WERI-Rb-1 (cell line): ENCODE results near the gene METTL25B.
"Not testable (repeated sequence)": the region's sequence is repeated elsewhere in the genome, so short reads cannot be mapped to it uniquely, and the experiment has no call there.

ENCODE experiments used
- DNase-seq: peaks from one replicate; pipeline ENCODE4 v3.0.0-alpha.2; 2020
- H3K27ac ChIP-seq: fragments of 250-450 bp; sonication (Bioruptor Pico); 2 replicates; pipeline ENCODE4 v1.5.1; 2020; ENCODE audit warnings: mild to moderate bottlenecking, moderate library complexity
- H3K27me3 ChIP-seq: fragments of 250-450 bp; sonication (Bioruptor Pico); 2 replicates; pipeline ENCODE4 v1.5.1; 2021; ENCODE audit warnings: mild to moderate bottlenecking, low read depth, moderate library complexity; ENCODE audit not compliant: insufficient read depth, severe bottlenecking
- H3K36me3 ChIP-seq: fragments of 250-450 bp; sonication (Bioruptor Pico); 2 replicates; pipeline ENCODE4 v1.5.1; 2020; ENCODE audit warnings: mild to moderate bottlenecking, moderate library complexity
- H3K4me3 ChIP-seq: 2 replicates; pipeline ENCODE4 v1.5.1; 2011; ENCODE audit warnings: low read depth, mild to moderate bottlenecking, control low read depth, low read length
- H3K9me3 ChIP-seq: fragments of 250-450 bp; sonication (Bioruptor Pico); 2 replicates; pipeline ENCODE4 v1.5.1; 2021; ENCODE audit warnings: mild to moderate bottlenecking, moderate library complexity; ENCODE audit not compliant: severe bottlenecking
- CTCF ChIP-seq: IDR thresholded peaks from 2 replicates; pipeline ENCODE4 v1.5.1; 2011; ENCODE audit warnings: low read depth, mild to moderate bottlenecking, control low read depth, inconsistent platforms, low read length

The METTL25B gene

DNA sequence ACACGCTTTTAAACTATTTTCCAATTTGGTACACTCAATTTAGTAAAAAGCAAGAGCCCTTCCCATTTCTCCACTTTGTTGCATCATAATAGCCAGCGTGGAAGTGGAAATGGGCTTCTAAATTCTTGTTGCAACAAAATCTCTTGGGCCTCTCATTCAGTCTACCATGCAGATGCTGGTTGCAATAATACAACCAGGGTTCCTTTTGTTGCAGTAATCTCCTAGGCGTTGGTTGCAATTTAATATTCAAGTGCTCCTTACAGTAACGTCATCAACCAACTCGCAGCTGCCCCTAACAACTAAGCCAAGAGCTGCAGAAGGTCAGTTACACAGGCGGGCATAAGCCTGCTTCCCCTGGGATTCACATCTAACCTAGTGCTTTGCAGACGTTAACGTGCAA is 25.9 kb downstream of the METTL25B start:
- H3K4me3 ChIP-seq: no peak overlapping the region
- TF ChIP-seq CTCF: no peak

GRCh38 chr1:156755527-156755950 is 27.3 kb downstream of the METTL25B start:
- no peaks in the 10 kb centered on the region for H3K9me3 ChIP-seq
- DNase-seq: no peak
- no peak overlapping the region for H3K4me3 ChIP-seq
- no peak overlapping the region for H3K27ac ChIP-seq
- H3K36me3 ChIP-seq: peaks cover 14% of the 10 kb centered on the region
- H3K27me3 ChIP-seq: no peaks in the 10 kb centered on the region
- TF ChIP-seq CTCF: no peak

More for the DNA sequence above, 25.9 kb downstream of the METTL25B start:
- Histone ChIP-seq H3K9me3 (no peaks in the 10 kb centered on the region), H3K36me3 (peaks cover 27% of the 10 kb centered on the region), H3K27ac (no peak overlapping the region), H3K27me3 (no peaks in the 10 kb centered on the region)
- DNase-seq: no peak

GRCh38 chr1:156756355-156756754 is 28.1 kb downstream of the METTL25B start:
- no peak for TF ChIP-seq CTCF
- no peaks in the 10 kb centered on the region for H3K9me3 ChIP-seq
- DNase-seq: no peak
- no peak overlapping the region for H3K27ac ChIP-seq
- no peaks in the 10 kb centered on the region for H3K27me3 ChIP-seq
- no peak overlapping the region for H3K4me3 ChIP-seq
- peaks cover 9% of the 10 kb centered on the region for H3K36me3 ChIP-seq

- H3K36me3 ChIP-seq, DNase-seq, H3K4me3 ChIP-seq, H3K27ac ChIP-seq, H3K27me3 ChIP-seq, H3K9me3 ChIP-seq: not testable (repeated sequence)
These were observed 29.4 kb downstream of the METTL25B start for GRCh38 chr1:156757572-156758253.

- Histone ChIP-seq H3K27ac (peak overlapping the region; percentile 72), H3K4me3 (peak overlapping the region; percentile 24), H3K27me3 (no peaks in the 10 kb centered on the region), H3K9me3 (no peaks in the 10 kb centered on the region), H3K36me3 (no peaks in the 10 kb centered on the region)
- TF ChIP-seq CTCF: no peak
- DNase-seq: peak; percentile 97
These were observed 32.0 kb downstream of the METTL25B start for GRCh38 chr1:156760092-156760795.

GRCh38 chr1:156760796-156761104 is 32.5 kb downstream of the METTL25B start:
- H3K4me3 ChIP-seq: peak overlapping the region; percentile 24
- TF ChIP-seq CTCF: no peak
- H3K27me3 ChIP-seq: no peaks in the 10 kb centered on the region
- H3K9me3 ChIP-seq: no peaks in the 10 kb centered on the region
- no peaks in the 10 kb centered on the region for H3K36me3 ChIP-seq
- peak; percentile 79 for DNase-seq
- peak overlapping the region; percentile 72 for H3K27ac ChIP-seq

DNA sequence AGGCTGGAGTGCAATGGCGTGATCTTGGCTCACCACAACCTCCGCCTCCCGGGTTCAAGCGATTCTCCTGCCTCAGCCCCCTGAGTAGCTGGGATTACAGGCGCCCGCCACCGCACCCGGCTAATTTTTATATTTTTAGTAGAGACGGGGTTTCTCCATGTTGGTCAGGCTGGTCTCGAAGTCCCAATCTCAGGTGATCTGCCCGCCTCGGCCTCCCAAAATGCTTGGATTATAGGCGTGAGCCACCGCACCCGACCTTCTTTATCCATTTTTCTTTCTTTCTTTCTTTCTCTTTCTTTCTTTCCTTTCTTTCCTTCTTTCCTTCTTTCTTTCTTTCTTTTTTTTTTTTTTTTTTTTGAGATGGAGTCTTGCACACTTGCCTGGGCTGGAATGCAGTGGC is 36.9 kb downstream of the METTL25B start:
- not testable (repeated sequence) for H3K27ac ChIP-seq, H3K27me3 ChIP-seq, H3K9me3 ChIP-seq, DNase-seq, H3K4me3 ChIP-seq
- H3K36me3 ChIP-seq: peaks cover 10% of the 10 kb centered on the region
